LNCaP clone FGC (cell line): ENCODE data around the gene ZNF75A.

Source experiments
- DNase-seq: peaks from one replicate; pipeline ENCODE4 v3.0.0-alpha.2; 2011; ENCODE audit warnings: low read depth
- H3K4me3 ChIP-seq: 2 replicates; pipeline ENCODE4 v1.5.1; 2011; ENCODE audit warnings: mild to moderate bottlenecking, low read depth, low read length, control low read depth
- TF ChIP-seq, protein P1 (sequence below): IDR thresholded peaks from 2 replicates; pipeline ENCODE4 v1.5.1; 2012; ENCODE audit warnings: mild to moderate bottlenecking; ENCODE audit not compliant: control insufficient read depth, insufficient read depth; ENCODE audit errors: extremely low read depth

Gene ZNF75A

DNA sequence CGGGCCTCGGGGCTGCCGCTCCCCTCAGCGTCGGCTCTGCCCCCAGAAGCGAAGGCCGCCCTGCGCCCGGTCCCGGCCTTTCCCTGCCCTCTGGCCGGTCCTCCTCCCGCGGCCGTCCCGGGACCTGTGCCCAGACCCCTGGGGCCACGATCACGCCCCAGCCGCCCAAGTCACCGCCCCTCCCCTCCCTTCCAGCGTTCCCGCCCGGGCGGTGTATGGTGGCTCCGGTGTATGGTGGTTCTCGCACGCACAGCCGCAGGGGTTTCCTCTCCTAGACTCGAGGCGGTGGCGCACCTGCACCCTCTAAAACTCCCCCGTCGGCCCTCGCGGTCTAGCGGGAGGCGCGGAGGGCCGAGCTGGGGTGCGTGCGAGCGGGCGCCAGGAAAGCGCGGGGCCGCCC, 10.1 kb upstream of the ZNF75A start:
- H3K4me3 ChIP-seq = no peak overlapping the region
- no peak for DNase-seq
- TF ChIP-seq, protein P1, sequence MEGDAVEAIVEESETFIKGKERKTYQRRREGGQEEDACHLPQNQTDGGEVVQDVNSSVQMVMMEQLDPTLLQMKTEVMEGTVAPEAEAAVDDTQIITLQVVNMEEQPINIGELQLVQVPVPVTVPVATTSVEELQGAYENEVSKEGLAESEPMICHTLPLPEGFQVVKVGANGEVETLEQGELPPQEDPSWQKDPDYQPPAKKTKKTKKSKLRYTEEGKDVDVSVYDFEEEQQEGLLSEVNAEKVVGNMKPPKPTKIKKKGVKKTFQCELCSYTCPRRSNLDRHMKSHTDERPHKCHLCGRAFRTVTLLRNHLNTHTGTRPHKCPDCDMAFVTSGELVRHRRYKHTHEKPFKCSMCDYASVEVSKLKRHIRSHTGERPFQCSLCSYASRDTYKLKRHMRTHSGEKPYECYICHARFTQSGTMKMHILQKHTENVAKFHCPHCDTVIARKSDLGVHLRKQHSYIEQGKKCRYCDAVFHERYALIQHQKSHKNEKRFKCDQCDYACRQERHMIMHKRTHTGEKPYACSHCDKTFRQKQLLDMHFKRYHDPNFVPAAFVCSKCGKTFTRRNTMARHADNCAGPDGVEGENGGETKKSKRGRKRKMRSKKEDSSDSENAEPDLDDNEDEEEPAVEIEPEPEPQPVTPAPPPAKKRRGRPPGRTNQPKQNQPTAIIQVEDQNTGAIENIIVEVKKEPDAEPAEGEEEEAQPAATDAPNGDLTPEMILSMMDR = no peak

DNA sequence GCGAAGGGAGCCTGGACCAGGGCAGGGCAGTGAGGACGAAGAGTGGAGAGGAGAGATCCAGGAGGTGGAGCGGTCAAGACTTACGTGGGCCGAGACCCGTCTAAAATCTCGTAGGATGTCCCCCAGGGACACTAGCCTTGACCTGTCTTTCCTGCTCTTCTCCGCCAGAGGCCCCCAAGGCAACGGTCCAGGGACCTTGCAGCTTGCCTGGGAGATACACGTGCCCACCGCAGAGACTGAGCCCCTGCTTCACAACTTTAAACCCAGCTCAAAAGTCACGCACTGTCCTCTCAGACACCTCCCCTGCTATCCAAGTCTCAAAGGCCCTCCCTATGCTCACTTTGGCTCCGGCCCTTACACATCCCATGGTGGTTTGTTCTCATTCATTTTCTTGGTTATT, 9.5 kb upstream of the ZNF75A start:
- DNase-seq = no peak
- TF ChIP-seq, protein P1 = no peak
- no peak overlapping the region for H3K4me3 ChIP-seq

DNA sequence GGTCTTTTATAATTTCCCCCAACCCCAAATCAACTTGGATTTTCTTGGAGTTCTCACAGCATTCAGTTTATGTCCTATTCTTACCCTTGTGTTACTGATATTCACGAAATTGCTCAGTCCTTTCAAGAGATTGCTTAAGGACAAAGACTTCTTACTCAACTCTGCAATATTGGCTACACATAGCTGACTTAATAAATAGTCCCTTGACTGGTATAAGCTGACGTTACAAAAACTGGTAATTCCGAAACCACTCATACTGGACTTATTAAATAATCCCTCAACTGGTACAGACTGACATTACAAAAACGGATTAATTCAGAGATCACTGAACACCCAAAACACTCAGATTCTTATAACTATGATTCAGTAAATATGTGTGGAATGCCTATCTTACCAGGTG, 927 bp upstream of the ZNF75A start:
- TF ChIP-seq, protein P1 = no peak
- DNase-seq = no peak
- peak overlapping the region; percentile 78 for H3K4me3 ChIP-seq

DNA sequence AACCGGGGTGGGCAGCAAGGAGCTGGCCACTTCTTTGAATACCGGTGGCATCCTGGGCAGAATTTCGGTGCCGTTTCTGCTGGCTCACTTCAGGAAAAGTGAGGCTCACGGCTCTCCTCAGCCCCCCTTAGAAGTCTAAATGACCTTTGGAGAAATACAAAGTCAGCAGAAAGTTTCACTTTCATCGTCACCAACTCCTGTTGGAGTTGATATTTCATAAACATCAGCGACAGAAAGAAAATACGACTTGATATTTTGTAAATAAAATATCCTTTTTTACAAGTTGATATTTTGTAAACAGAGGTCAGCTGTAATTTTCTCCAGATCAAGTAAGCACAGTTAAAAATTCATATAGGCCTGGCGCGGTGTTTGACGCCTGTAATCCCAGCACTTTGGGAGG, 781 bp downstream of the ZNF75A start:
- peak overlapping the region; percentile 78 for H3K4me3 ChIP-seq
- TF ChIP-seq, protein P1 = no peak
- no peak for DNase-seq

DNA sequence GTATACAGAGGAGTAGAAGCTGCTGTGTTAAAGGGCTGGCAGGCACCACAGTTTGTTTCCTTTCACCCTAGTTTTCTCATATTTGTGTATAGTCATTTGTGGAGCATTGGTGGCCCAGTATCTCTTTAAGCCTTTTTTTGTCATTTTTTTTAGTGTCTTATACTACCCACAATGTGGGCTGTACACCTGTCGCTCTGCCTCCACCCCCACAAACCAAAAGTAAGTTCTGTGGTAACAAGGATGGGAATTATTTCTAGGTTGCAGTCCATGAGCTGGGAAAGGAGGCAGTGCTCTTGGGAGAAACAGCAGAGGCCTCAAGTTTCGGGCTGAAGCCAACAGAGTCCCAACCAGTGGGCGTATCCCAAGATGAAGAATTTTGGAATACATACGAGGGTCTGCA, 6.2 kb downstream of the ZNF75A start:
- no peak for DNase-seq
- TF ChIP-seq, protein P1 = no peak
- H3K4me3 ChIP-seq = no peak overlapping the region

DNA sequence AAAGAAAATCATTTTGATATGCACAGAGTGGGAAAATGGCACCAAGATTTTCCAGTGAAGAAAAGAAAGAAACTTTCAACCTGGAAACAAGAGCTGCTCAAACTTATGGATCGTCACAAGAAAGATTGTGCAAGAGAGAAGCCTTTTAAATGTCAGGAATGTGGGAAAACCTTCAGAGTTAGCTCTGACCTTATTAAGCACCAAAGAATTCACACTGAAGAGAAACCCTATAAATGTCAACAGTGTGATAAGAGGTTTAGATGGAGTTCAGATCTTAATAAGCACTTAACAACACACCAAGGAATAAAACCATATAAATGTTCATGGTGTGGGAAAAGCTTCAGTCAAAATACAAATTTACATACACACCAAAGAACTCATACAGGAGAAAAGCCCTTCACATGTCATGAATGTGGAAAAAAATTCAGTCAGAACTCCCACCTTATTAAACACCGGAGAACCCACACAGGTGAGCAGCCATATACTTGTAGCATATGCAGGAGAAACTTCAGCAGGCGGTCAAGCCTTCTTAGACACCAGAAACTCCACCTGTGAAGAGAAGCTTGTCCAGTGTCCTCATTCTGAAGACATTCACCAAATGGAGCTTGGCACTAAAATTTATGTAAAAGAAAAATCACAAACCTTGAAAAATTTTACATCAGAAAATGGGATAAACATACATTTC, 12.2 kb downstream of the ZNF75A start:
- no peak for DNase-seq
- no peak overlapping the region for H3K4me3 ChIP-seq
- TF ChIP-seq, protein P1 = no peak

DNA sequence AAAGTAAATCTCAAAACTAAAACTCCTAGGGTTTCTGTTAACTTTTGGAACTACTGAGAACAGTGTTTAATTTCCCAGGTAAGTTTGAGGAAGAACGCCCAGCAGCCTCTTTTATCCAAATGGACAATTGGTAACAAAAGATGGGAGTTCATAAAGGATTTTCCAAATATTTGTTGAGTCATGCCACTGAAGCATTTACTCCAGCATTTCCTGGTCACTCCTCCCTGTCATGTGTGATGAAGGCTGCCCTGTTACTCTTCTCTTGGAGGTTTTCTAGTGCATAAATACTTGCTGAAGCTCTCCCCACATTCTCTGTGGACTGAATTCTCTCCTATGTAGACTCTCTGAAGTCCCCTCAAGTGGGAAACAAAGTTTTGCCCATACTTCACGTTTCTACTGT, 16.5 kb downstream of the ZNF75A start:
- TF ChIP-seq, protein P1 = no peak
- no peak overlapping the region for H3K4me3 ChIP-seq
- DNase-seq = no peak
